COLO668 (cell line): ENCODE measurements around the gene RAB3D.

Experiments used
- DNase-seq: peaks from one replicate; lab custom pipeline; 2025; ENCODE audit not compliant: unreplicated experiment; lab: John Stamatoyannopoulos, UW

RAB3D gene

GRCh38 chr19:11296264-11296663 is 43.2 kb downstream of the RAB3D start:
- no peak for DNase-seq

GRCh38 chr19:11295665-11296245 is 43.7 kb downstream of the RAB3D start, which contains the start of gene TSPAN16:
Gene TSPAN16 (plus strand): TSS chr19:11296160. CDS start chr19:11296298, 138 bp downstream.
- peak; percentile 76 for DNase-seq

DNA sequence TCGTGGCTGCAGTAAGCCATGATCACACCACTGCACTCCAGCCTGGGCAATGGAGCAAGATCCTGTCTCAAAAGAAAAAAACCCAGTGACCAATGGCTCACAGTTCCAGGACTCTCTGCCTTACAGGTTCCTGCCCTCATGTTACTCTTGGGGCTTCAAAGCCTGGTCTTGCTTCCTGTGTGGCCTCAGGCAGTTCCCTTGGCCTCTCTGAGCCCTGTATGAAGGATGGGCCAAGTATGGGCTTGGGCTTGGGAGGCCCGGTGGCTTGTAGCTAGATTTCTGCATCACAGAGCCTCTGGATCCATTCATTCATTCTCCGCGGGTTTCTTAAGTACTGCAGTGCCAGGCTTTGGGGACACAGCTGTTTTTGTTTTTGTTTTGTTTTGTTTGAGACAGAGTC is 44.3 kb downstream of the RAB3D start:
- DNase-seq = no peak

- peak; percentile 85 for DNase-seq
Measured at GRCh38 chr19:11293433-11294389, 45.7 kb downstream of the RAB3D start.

DNA sequence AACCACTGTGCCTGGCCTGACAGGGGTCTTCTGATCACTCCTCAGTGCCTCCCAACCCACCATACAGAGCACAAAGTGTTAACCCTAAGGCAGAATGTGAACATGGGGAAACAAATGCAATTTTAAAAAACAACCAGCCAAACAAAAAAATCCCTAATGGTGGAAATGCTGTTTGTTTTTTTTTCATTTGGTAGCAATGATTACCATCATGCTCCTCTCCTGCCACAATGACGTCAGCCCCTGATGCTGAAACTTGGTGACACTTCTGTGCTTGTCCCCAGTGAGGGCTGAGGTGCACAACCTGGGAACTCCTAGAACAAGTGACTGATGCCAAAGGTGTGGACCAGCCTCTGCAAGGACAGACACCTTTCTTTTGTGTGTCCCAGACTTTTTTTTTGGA is 47.5 kb downstream of the RAB3D start:
- DNase-seq = no peak

GRCh38 chr19:11291415-11291814 is 48.0 kb downstream of the RAB3D start:
- DNase-seq = no peak

GRCh38 chr19:11290256-11290655 is 49.2 kb downstream of the RAB3D start:
- DNase-seq = no peak

DNA sequence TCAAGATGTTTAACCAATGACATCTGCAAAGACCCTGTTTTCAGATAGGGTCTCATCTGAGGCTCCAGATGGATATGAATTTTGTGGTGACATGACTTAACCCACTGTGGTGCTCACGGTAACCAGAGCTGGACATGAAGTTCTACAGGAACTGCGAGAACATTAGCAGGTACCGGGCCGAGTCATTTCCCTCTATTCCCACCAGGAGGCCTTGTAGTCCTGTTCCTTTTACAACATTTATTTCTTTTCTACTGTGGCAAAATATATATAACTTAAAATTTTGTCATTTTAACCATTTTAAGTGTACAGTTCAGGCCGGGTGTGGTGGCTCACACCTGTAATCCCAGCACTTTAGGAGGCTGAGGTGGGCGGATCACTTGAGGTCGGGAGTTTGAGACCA is 51.1 kb downstream of the RAB3D start:
- no peak for DNase-seq

- no peak for DNase-seq
Measured at GRCh38 chr19:11286312-11286974, 53.0 kb downstream of the RAB3D start.

DNA sequence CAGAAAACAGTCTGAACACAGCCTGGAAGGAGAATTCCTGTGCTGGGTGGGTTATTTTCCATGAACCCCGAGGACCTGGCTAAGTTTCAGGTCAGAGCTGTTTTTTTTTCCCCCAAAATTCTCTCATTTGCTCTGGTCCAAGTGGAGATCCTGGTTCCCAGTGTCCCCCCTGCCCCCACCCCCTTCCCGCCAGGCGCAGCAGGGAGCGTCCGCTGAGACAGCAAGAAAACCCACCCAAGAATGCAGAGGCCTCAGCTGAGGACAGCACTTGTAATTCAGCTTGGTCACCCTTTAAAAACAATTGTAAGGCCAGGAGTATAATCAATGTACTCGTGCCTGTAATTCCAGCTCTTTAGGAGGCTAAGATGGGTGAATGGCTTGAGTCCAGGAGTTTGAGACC is 54.9 kb downstream of the RAB3D start:
- no peak for DNase-seq

DNA sequence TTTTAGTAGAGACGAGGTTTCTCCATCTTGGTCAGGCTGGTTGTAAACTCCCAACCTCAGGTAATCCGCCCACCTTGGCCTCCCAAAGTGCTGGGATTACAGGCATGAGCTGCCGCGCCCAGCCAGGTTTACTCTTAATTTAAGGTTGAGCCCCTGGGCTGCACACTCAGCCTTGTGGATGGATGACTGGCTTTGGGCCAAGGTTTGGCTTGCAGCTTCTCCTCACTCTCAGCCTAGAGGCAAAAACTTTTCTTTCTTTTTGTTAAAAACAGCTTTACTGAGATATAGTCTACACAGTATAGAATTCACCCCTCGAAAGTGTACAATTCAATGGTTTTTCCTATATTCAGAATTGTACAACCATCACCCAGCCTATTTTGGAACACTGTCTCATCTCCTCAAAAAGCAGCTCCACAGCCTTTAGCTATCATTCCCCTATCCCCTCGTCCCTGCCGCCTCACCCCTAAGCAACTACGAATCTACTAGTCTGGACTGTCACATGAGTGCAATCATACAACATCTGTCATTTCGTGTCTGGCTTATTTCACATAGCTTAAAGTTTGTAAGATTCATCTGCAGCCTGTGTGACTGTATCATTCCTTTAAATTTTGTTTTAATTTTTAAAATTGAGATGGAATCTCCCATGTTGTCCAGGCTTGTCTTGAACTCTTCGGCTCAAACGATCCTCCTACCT is 58.0 kb downstream of the RAB3D start:
- DNase-seq = no peak

GRCh38 chr19:11279505-11280236 is 59.8 kb downstream of the RAB3D start:
- no peak for DNase-seq

DNA sequence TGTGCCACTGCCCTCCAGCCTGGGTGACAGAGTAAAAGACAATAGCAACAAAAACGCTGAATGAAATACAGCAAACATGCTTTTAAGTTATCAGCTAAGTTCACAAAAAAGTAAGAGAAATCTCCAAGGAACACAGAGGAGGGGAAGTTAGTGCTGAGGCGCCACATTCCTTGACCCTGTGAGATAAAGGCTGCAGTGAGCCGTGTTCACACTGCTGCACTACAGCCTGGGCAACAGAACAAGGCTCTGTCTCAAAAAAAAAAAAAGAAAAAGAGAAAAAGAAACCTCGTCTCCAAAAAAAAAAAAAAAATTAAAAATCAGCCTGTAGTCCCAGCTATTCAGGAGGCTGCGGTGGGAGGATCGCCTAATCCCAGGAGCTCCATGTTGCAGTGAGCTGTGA is 60.8 kb downstream of the RAB3D start:
- DNase-seq = no peak

- no peak for DNase-seq
Measured at GRCh38 chr19:11274533-11275086, 64.8 kb downstream of the RAB3D start.

DNA sequence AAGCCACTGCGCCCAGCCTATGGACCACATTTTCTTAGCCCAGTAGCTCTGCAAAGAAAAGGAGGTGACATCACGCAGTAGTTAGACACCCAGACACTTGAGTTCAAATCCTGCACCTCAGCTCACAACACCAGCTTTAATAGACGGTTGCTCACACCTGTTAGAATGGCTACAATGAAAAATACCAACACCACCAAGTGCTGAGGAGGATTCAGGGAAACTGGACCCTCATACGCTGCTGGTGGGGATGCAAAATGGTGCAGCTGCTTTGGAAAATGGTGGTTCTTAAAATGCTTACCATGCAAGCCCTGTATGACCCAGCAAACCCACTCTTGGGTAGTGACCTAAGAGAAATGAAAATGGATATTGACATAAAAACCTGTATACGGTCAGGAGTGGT is 65.5 kb downstream of the RAB3D start:
- DNase-seq = no peak

- no peak for DNase-seq
Measured at GRCh38 chr19:11273296-11273695, 66.2 kb downstream of the RAB3D start.
